IPS-20b (cell line): ENCODE measurements around the gene OR8S1.
"Not testable (repeated sequence)": the region's sequence is repeated elsewhere in the genome, so short reads cannot be mapped to it uniquely, and the experiment has no call there.

Experiments used
- H3K27ac ChIP-seq: one replicate; pipeline ENCODE4 v1.5.1; 2013; ENCODE audit warnings: low read length
- H3K27me3 ChIP-seq: 2 replicates; pipeline ENCODE4 v1.6.1; 2013; ENCODE audit warnings: mild to moderate bottlenecking, low read length, inconsistent platforms; ENCODE audit not compliant: insufficient read depth
- H3K36me3 ChIP-seq: 2 replicates; pipeline ENCODE4 v1.6.1; 2013; ENCODE audit warnings: low read depth, mild to moderate bottlenecking, inconsistent platforms, low read length, moderate library complexity; ENCODE audit not compliant: insufficient read depth
- H3K4me1 ChIP-seq: 2 replicates; pipeline ENCODE4 v1.6.1; 2013; ENCODE audit warnings: mild to moderate bottlenecking, control low read depth, inconsistent platforms, low read length, moderate library complexity; ENCODE audit not compliant: insufficient read depth
- H3K4me3 ChIP-seq: 2 replicates; pipeline ENCODE4 v1.5.1; 2013; ENCODE audit warnings: mild to moderate bottlenecking, low read length, inconsistent platforms
- H3K9ac ChIP-seq: 2 replicates; pipeline ENCODE4 v1.6.1; 2013; ENCODE audit warnings: low read depth, mild to moderate bottlenecking, inconsistent platforms, low read length, moderate library complexity
- H3K9me3 ChIP-seq: 2 replicates; pipeline ENCODE4 v1.6.1; 2013; ENCODE audit warnings: mild to moderate bottlenecking, low read depth, low read length, inconsistent platforms; ENCODE audit not compliant: insufficient read depth

OR8S1 gene

DNA sequence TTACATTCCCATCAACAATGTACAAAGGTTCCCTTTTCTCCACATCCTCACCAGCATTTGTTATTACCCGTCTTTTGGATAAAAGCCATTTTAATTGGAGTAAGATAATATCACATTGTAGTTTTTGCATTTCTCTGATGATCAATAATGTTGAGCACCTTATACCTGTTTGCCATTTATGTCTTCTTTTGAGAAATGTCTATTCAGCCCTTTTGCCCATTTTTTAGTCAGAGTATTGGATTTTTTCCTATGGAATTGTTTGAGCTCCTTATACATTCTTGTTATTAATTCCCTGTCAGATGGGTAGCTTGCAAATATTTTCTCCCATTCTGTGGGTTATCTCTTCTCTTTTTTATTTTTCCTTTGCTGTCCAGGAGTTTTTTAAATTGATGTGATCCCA, 10.7 kb upstream of the OR8S1 start:
- Histone ChIP-seq H3K36me3 (no peaks in the 10 kb centered on the region), H3K27ac (no peak overlapping the region), H3K9me3 (no peaks in the 10 kb centered on the region; the same call in none of the 2 replicates), H3K4me1 (no peaks in the 10 kb centered on the region), H3K4me3 (no peak overlapping the region), H3K9ac (no peak overlapping the region), H3K27me3 (no peaks in the 10 kb centered on the region)

DNA sequence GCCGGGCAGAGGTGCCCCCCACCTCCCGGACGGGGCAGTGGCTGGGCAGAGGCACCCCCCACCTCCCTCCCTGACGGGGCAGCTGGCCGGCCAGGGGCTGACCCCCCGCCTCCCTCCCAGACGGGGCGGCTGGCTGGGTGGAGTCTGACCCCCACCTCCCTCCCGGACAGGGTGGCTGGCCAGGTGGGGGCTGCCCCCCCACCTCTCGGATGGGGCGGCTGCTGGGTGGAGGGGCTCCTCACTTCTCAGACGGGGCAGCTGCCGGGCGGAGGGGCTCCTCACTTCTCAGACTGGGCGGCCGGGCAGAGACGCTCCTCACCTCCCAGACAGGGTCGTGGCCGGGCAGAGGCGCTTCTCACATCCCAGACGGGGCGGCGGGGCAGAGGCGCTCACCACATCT, 5.1 kb upstream of the OR8S1 start:
- not testable (repeated sequence) for H3K4me3 ChIP-seq, H3K27me3 ChIP-seq, H3K36me3 ChIP-seq, H3K27ac ChIP-seq, H3K9me3 ChIP-seq, H3K9ac ChIP-seq, H3K4me1 ChIP-seq

DNA sequence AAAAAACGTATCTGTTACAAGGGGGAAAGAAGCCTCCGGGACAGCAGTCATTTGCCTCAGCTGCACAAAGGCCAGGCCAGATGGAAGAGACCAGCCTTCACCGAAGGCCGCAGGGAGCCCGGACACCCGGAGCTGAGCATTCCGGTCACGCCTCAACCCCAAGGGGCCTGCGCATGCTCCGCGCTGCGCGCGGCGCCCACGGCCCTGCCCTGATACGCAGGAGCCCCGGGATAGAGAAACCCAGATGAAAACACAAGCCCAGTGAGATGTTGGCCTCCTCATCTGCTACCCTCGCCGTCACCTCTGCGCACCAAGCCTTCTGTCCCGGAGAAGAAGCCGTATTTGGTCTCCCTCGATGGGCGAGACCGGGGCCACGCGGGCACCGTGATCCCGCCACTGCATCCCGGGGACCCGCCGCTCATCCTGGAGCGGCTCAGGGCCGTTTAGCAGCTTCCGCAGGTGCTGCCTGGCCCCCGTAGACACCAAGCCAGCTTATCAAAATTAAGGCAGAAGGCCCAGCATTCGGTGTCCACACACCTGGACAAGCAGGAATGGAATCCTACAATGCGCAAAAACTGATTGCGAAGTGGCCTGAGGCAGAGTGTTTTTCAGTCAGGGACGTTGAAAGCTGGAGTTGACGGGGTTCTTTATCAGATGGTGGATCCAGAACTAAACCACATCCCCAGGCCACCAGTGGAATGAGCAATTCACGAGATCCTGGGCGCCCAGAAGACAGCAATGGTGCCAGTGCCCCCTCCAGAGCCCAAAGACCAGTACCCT, 2.6 kb downstream of the OR8S1 start:
- Histone ChIP-seq H3K9ac (no peak overlapping the region), H3K27me3 (no peaks in the 10 kb centered on the region), H3K4me1 (no peaks in the 10 kb centered on the region), H3K36me3 (no peaks in the 10 kb centered on the region), H3K9me3 (no peaks in the 10 kb centered on the region), H3K4me3 (no peak overlapping the region), H3K27ac (no peak overlapping the region)

- H3K27ac ChIP-seq = no peak overlapping the region
- no peak overlapping the region for H3K4me3 ChIP-seq
- no peaks in the 10 kb centered on the region for H3K4me1 ChIP-seq
- H3K27me3 ChIP-seq = no peaks in the 10 kb centered on the region
- H3K9me3 ChIP-seq = no peaks in the 10 kb centered on the region
- H3K36me3 ChIP-seq = no peaks in the 10 kb centered on the region
- H3K9ac ChIP-seq = no peak overlapping the region
Observed at GRCh38 chr12:48532601-48533000, 7.2 kb downstream of the OR8S1 start.

- H3K9ac ChIP-seq = no peak overlapping the region
- no peak overlapping the region for H3K27ac ChIP-seq
- H3K9me3 ChIP-seq = no peaks in the 10 kb centered on the region
- no peaks in the 10 kb centered on the region for H3K4me1 ChIP-seq
- H3K36me3 ChIP-seq = no peaks in the 10 kb centered on the region
- H3K4me3 ChIP-seq = no peak overlapping the region
- no peaks in the 10 kb centered on the region for H3K27me3 ChIP-seq
Observed at GRCh38 chr12:48536602-48537001, 11.2 kb downstream of the OR8S1 start.

DNA sequence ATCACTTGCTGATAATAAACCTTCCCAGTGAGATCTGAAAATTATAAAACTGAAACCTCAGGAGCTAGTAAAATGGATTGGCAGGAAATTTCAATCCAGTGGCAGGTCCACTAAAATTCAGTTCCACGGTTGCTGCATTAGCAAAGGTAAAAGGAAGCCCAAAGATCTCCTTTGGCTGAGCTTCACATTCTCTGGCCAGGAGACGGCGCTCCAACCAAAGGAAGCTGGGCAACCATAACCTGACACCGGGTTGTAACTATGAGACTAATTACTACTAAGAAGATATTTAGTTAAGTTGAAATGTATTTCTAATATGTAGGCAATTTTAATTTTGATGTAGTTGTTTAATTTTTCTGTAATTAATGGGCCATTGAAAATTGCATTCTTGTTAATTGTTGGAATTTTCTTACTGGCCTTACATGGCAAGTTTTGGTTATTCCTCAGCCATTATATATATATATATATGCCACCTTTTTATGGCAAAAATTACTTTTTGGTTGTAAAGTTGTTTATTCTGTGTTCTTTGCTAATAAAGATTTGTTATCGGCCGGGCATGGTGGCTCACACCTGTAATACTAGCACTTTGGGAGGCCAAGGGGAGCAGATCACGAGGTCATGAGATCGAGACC, 17.0 kb downstream of the OR8S1 start:
- H3K36me3 ChIP-seq = no peaks in the 10 kb centered on the region
- no peaks in the 10 kb centered on the region for H3K27me3 ChIP-seq
- no peaks in the 10 kb centered on the region for H3K9me3 ChIP-seq
- H3K4me3 ChIP-seq = no peak overlapping the region
- H3K4me1 ChIP-seq = no peaks in the 10 kb centered on the region
- no peak overlapping the region for H3K27ac ChIP-seq
- H3K9ac ChIP-seq = no peak overlapping the region

DNA sequence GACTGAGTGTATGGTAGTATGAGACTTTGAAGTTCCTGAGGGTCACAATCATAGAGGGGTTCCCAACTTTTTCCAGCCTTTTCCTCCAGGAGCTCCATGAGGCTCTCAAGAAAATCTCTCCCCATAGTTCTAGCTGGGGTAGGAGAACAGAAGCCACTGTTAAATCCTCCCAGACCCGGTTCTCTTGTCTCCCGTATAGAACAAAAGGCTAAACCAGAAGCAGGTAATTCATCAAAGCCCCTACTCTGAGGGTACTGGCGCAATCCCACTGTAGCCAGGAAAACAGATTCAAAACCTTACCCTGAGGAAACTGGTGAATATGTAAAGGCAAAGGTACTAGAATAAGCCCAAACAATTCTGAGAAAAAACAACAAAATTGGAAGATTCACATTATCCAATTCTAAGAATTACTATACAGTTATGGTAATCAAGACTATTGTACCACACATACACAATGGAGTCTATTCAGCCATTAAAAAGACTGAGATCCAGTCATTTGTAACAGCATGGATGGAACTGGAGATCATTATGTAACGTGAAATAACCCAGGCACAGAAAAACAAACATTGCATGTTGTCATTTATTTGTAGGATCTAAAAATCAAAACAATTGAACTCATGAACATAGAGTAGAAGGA, 20.5 kb downstream of the OR8S1 start:
- H3K27me3 ChIP-seq = no peaks in the 10 kb centered on the region
- H3K4me1 ChIP-seq = no peaks in the 10 kb centered on the region
- no peaks in the 10 kb centered on the region for H3K36me3 ChIP-seq
- no peak overlapping the region for H3K27ac ChIP-seq
- H3K9me3 ChIP-seq = no peaks in the 10 kb centered on the region
- no peak overlapping the region for H3K4me3 ChIP-seq
- H3K9ac ChIP-seq = no peak overlapping the region

GRCh38 chr12:48547012-48547411, 21.6 kb downstream of the OR8S1 start:
- not testable (repeated sequence) for H3K27ac ChIP-seq, H3K9ac ChIP-seq, H3K36me3 ChIP-seq, H3K27me3 ChIP-seq, H3K9me3 ChIP-seq, H3K4me3 ChIP-seq, H3K4me1 ChIP-seq

DNA sequence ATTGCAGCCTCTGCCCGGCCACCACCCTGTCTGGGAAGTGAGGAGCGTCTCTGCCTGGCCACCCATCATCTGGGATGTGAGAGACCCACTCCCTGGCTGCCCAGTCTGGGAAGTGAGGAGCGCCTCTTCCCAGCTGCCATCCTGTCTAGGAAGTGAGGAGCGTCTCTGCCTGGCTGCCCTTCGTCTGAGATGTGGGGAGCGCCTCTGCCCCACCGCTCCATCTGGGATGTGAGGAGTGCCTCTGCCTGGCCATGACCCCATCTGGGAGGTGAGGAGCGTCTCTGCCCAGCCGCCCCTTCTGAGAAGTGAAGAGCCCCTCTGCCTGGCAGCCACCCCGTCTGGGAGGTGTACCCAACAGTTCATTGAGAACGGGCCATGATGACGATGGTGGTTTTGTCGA, 26.2 kb downstream of the OR8S1 start:
- not testable (repeated sequence) for H3K36me3 ChIP-seq, H3K27ac ChIP-seq, H3K4me1 ChIP-seq, H3K27me3 ChIP-seq, H3K4me3 ChIP-seq, H3K9me3 ChIP-seq, H3K9ac ChIP-seq

- not testable (repeated sequence) for H3K9ac ChIP-seq, H3K27me3 ChIP-seq, H3K36me3 ChIP-seq, H3K27ac ChIP-seq, H3K9me3 ChIP-seq, H3K4me1 ChIP-seq, H3K4me3 ChIP-seq
Observed at GRCh38 chr12:48553666-48554343, 28.4 kb downstream of the OR8S1 start.

DNA sequence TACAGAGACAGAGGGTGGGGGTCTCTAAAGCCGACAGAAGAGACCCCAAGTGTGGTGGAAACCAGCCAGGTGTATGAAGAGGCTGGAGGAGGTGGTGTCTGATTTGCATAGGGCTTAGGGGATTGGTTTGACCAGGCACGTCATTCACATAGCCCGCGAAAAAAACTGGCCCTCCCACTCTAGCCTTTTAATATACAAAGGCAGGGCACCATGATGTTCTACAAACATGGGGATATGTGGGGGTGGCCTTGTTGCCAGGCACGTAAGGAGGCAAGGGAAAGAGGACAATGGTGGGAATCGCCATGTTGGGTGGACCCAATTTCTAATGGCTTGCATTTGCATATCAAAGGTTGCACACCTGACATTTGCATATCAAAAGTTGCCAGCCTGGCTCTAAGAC, 31.2 kb downstream of the OR8S1 start:
- Histone ChIP-seq H3K27me3 (no peaks in the 10 kb centered on the region), H3K9me3 (no peaks in the 10 kb centered on the region), H3K9ac (no peak overlapping the region), H3K36me3 (no peaks in the 10 kb centered on the region), H3K27ac (no peak overlapping the region), H3K4me1 (peaks cover 5% of the 10 kb centered on the region; the same call in 1 of the 2 replicates), H3K4me3 (peak overlapping the region; percentile 43)
